Activated naive CD4-positive, alpha-beta T cell treated with anti-CD3 and anti-CD28 coated beads, Interleukin-2, amount 50 U/mL, for 16 hours (primary cell): ENCODE measurements around the gene CLCN7.
"Not testable (repeated sequence)": the region's sequence is repeated elsewhere in the genome, so short reads cannot be mapped to it uniquely, and the experiment has no call there.

ENCODE experiments used
- DNase-seq: peaks from one replicate; pipeline ENCODE4 v3.0.0-alpha.2; 2020

CLCN7 gene

GRCh38 chr16:1443980-1444729 lies 30.7 kb downstream of the CLCN7 start, which contains the start of gene CCDC154:
TSS of gene CCDC154 (minus strand) at chr16:1444556. CDS start at chr16:1444322, 234 bp downstream.
- no peak for DNase-seq

GRCh38 chr16:1443403-1443973 lies 31.3 kb downstream of the CLCN7 start:
- DNase-seq = no peak

- no peak for DNase-seq
Measured at GRCh38 chr16:1442697-1443096, 32.1 kb downstream of the CLCN7 start.

- no peak for DNase-seq
Measured at GRCh38 chr16:1441391-1441829, 33.4 kb downstream of the CLCN7 start.

- DNase-seq = not testable (repeated sequence)
Measured at GRCh38 chr16:1439699-1440074, 35.1 kb downstream of the CLCN7 start.

GRCh38 chr16:1439058-1439698 lies 35.6 kb downstream of the CLCN7 start:
- no peak for DNase-seq

GRCh38 chr16:1438229-1439057 lies 36.4 kb downstream of the CLCN7 start:
- no peak for DNase-seq

- DNase-seq = no peak
Measured at GRCh38 chr16:1437606-1438005, 37.2 kb downstream of the CLCN7 start.

GRCh38 chr16:1436731-1437355 lies 38.0 kb downstream of the CLCN7 start:
- DNase-seq = no peak

GRCh38 chr16:1435921-1436697 lies 38.7 kb downstream of the CLCN7 start:
- DNase-seq = no peak

GRCh38 chr16:1434644-1435592 lies 39.9 kb downstream of the CLCN7 start:
- DNase-seq = no peak

GRCh38 chr16:1433756-1434155 lies 41.1 kb downstream of the CLCN7 start:
- no peak for DNase-seq

GRCh38 chr16:1433263-1433560 lies 41.6 kb downstream of the CLCN7 start:
- no peak for DNase-seq

GRCh38 chr16:1432388-1433262 lies 42.2 kb downstream of the CLCN7 start:
- DNase-seq = peak; percentile 15

GRCh38 chr16:1431497-1432270 lies 43.1 kb downstream of the CLCN7 start:
- DNase-seq = no peak

GRCh38 chr16:1430759-1431496 lies 43.9 kb downstream of the CLCN7 start, which contains the start of gene PERCC1:
TSS of gene PERCC1 (plus strand) at chr16:1431078. CDS start at chr16:1432594, 1,516 bp downstream.
- no peak for DNase-seq

GRCh38 chr16:1430214-1430758 lies 44.5 kb downstream of the CLCN7 start:
- DNase-seq = no peak

GRCh38 chr16:1429631-1430030 lies 45.2 kb downstream of the CLCN7 start:
- DNase-seq = no peak
